Neural cell (in vitro differentiated cells): ENCODE data around the gene PMEPA1.

Source experiments
- CTCF ChIP-seq: fragments of 450-650 bp; IDR thresholded peaks from 2 replicates; pipeline ENCODE4 v1.5.1; 2014; ENCODE audit warnings: antibody characterized with exemption, mild to moderate bottlenecking, moderate library complexity; ENCODE audit not compliant: poor library complexity, severe bottlenecking
- EZH2 ChIP-seq: fragments of 200-600, 300-800 bp; shearing (Covaris generic), sonication (generic); IDR thresholded peaks from 2 replicates; pipeline ENCODE4 v1.6.1; 2014; ENCODE audit warnings: antibody characterized with exemption, low read length, borderline replicate concordance, mild to moderate bottlenecking; ENCODE audit not compliant: insufficient read depth, poor library complexity, severe bottlenecking
- POLR2AphosphoS5 ChIP-seq: IDR thresholded peaks from 2 replicates; pipeline ENCODE4 v1.6.1; 2012
- RAD21 ChIP-seq: fragments of 450-650 bp; conservative IDR thresholded peaks from 2 replicates; pipeline ENCODE4 v1.6.1; 2014; ENCODE audit warnings: antibody characterized with exemption, mild to moderate bottlenecking, moderate library complexity
- TAF1 ChIP-seq: IDR thresholded peaks from 2 replicates; pipeline ENCODE4 v1.6.1; 2012; ENCODE audit warnings: low read depth

- no peak for TF ChIP-seq EZH2
- TF ChIP-seq POLR2AphosphoS5, result no peak
- TF ChIP-seq RAD21, result no peak
- no peak for TF ChIP-seq CTCF
- no peak for TF ChIP-seq TAF1
These were observed 32.8 kb upstream of the PMEPA1 start for GRCh38 chr20:57742507-57743181.
